ENCODE measurements around the gene NETO2. TPM values are rescaled to one million over a fixed set of nuclear protein-coding genes. Genes with fewer than 3 reads are reported as not detected.

The NETO2 gene
- total RNA-seq, 6 donors from 2014 or later, result 1.0 to 13.7 (median 7.2) TPM

GRCh38 chr16:47054306-47054705, 89.4 kb downstream of the NETO2 start:
- WGBS, 2 donors, result 95 to 97% methylated on average over 6 to 7 of the region's 7 CpGs
- H3K36me3 ChIP-seq, result no peaks in the 10 kb centered on the region
- no peaks in the 10 kb centered on the region for H3K4me1 ChIP-seq
- H3K27me3 ChIP-seq, result no peaks in the 10 kb centered on the region
- no peak overlapping the region for H3K27ac ChIP-seq
- TF ChIP-seq EP300 (IDR thresholded peaks at IDR 0.05) (no peak), POLR2A (IDR thresholded peaks at IDR 0.05) (no peak), POLR2AphosphoS5 (IDR thresholded peaks at IDR 0.05) (no peak), CTCF (IDR thresholded peaks at IDR 0.05) (no peak)
- ATAC-seq (ENCODE audit: low FRiP score in 2 of 2) (no peak), DNase-seq (no peak)
- H3K4me3 ChIP-seq, result no peak overlapping the region
- no peaks in the 10 kb centered on the region for H3K9me3 ChIP-seq

- H3K4me1 ChIP-seq, result no peaks in the 10 kb centered on the region
- ATAC-seq (ENCODE audit: low FRiP score in 2 of 2) (no peak), DNase-seq (no peak)
- H3K36me3 ChIP-seq, result no peaks in the 10 kb centered on the region
- no peaks in the 10 kb centered on the region for H3K27me3 ChIP-seq
- TF ChIP-seq EP300 (IDR thresholded peaks at IDR 0.05), result no peak
- no peak overlapping the region for H3K4me3 ChIP-seq
- no peak overlapping the region for H3K27ac ChIP-seq
- 94 to 99% methylated on average over 5 of the region's 5 CpGs for WGBS, 2 donors
- H3K9me3 ChIP-seq, result no peaks in the 10 kb centered on the region
Observed at GRCh38 chr16:47053895-47054294, 89.8 kb downstream of the NETO2 start.

DNA sequence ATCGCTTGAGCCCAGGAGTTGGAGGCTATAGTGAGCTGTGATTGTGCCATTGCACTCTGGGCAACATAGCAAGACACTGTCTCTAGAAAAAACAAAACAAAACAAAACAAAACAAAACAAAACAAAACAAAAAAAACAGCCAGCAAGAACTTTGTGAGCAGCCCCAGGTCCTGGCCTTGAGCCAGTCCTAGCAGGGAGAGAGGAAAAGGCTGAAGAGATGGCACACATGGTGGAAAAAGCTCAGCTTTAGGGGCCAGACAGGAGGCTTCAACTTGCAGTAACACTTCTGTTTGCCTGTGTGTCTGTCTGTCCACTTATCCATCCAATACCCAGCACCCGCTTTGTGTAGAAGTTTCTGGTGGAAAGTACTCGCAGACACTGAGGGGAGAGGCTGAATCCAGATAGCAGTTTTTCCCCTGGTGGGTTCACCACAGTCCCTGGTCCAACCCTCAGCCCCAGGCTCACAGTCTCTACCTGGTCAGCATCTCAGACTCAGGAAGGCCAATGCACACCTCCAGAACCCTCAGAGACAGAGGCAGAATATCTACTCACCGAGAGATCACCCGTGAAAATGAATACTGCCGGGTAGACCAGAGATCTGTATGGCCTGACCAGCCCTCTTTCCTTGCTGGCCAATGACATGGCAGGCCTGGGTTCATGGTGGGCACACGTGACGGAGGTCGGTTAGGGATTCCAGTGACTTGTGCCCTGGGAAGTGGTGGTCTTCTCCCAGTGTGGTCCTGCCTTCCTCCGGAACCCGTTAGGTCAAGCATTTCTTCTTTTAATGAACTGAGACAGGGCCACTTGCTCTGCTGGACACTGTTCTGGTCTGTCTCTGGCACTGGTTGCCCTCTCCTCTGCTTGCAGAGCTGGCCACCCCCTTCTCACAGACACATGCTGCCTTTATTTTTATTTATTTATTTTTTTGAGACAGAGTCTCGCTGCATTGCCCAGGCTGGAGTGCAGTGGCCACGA, 90.8 kb downstream of the NETO2 start:
- WGBS, 2 donors, result 94 to 95% methylated on average over 13 of the region's 13 CpGs
- Histone ChIP-seq H3K4me1 (no peaks in the 10 kb centered on the region), H3K36me3 (no peaks in the 10 kb centered on the region), H3K4me3 (no peak overlapping the region), H3K27me3 (no peaks in the 10 kb centered on the region), H3K27ac (no peak overlapping the region), H3K9me3 (no peaks in the 10 kb centered on the region)
- ATAC-seq (ENCODE audit: low FRiP score in 2 of 2) (no peak), DNase-seq (no peak)
- TF ChIP-seq CTCF (IDR thresholded peaks at IDR 0.05) (no peak), EP300 (IDR thresholded peaks at IDR 0.05) (no peak), POLR2A (IDR thresholded peaks at IDR 0.05) (no peak), POLR2AphosphoS5 (IDR thresholded peaks at IDR 0.05) (no peak)

DNA sequence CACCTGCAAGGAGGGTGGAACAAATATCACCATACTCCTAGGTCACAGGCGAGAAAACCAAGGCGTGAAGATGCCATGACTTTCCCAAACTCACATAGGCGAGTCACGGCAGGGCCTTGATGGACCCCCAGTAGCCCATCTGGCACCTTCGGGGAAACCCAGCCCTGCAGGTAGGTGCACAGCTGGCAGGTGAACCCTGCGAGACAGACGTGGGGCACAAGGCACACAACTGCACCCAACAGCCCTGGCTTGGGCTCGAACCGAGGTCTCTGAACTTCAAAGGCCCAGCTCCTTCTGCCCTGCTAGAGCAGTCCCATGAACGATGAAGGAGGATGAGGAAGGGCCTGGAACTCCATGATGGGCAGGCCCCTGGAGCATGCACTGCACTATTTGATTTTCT, 92.7 kb downstream of the NETO2 start:
- Histone ChIP-seq H3K4me1 (no peaks in the 10 kb centered on the region), H3K27me3 (no peaks in the 10 kb centered on the region), H3K4me3 (no peak overlapping the region), H3K9me3 (no peaks in the 10 kb centered on the region), H3K36me3 (no peaks in the 10 kb centered on the region), H3K27ac (no peak overlapping the region)
- TF ChIP-seq POLR2A (IDR thresholded peaks at IDR 0.05) (no peak), CTCF (IDR thresholded peaks at IDR 0.05) (no peak), POLR2AphosphoS5 (IDR thresholded peaks at IDR 0.05) (no peak), EP300 (IDR thresholded peaks at IDR 0.05) (no peak)
- ATAC-seq (ENCODE audit: low FRiP score in 2 of 2), result no peak
- WGBS, 2 donors, result 90 to 97% methylated on average over 8 to 10 of the region's 10 CpGs
- DNase-seq, result no peak

DNA sequence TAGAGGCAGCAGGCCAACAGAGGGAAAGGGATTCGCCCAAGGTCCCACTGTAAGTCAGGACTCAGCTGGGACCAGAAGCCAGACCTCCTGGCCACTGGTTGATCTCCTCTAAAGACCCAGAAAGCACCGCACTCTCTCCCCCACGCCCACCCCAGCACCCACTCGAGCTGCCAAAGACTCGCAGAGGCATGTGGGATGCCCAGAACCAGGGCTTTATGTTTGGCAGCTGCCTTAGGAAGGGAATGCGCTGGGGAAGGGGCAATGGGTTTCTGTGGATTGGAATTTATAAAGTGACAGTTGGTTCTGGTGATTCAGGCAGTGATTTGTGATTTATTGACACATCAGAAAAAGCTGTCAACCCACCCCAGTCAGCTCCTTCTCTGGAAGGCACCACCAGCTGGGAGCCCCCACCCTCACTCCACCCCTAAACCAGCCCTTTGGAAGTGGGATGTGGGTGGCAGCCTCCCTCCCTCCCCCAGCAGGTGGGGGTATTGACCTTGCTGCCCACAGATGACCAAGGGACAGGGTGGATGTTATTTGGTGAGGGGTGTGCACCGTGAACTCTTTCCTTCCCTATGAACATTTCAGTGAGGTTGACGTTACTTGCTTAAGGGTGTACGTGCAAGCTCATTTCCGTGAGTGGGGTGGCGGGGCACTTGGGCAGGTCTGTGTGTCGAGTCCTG, 93.7 kb downstream of the NETO2 start:
- Histone ChIP-seq H3K36me3 (no peaks in the 10 kb centered on the region), H3K27me3 (no peaks in the 10 kb centered on the region), H3K4me3 (no peak overlapping the region), H3K27ac (no peak overlapping the region), H3K4me1 (no peaks in the 10 kb centered on the region), H3K9me3 (no peaks in the 10 kb centered on the region)
- DNase-seq, result no peak
- ATAC-seq (ENCODE audit: low FRiP score in 2 of 2), result no peak
- TF ChIP-seq EP300 (IDR thresholded peaks at IDR 0.05) (no peak), POLR2A (IDR thresholded peaks at IDR 0.05) (no peak), CTCF (IDR thresholded peaks at IDR 0.05) (no peak), POLR2AphosphoS5 (IDR thresholded peaks at IDR 0.05) (no peak)
- WGBS, 2 donors, result 86 to 90% methylated on average over 12 of the region's 12 CpGs

Measured in upper lobe of left lung (tissue), 6 donors.